AG10803 (cell line): ENCODE measurements around the gene CCDC88A.
"Not testable (repeated sequence)": the region's sequence is repeated elsewhere in the genome, so short reads cannot be mapped to it uniquely, and the experiment has no call there.

Source experiments
- DNase-seq: peaks from one replicate; pipeline ENCODE4 v3.0.0; 2010; ENCODE audit warnings: low read depth
- H3K4me3 ChIP-seq: 2 replicates; pipeline ENCODE4 v1.5.1; 2011; ENCODE audit warnings: mild to moderate bottlenecking, low read length, control low read depth
- CTCF ChIP-seq: conservative IDR thresholded peaks from 2 replicates; pipeline ENCODE4 v1.5.1; 2011; ENCODE audit warnings: mild to moderate bottlenecking, low read length, control low read depth, inconsistent platforms

Gene CCDC88A

GRCh38 chr2:55399815-55400214, 19.8 kb downstream of the CCDC88A start:
- no peak for TF ChIP-seq CTCF
- no peak for DNase-seq
- H3K4me3 ChIP-seq = no peak overlapping the region

GRCh38 chr2:55395724-55396605, 23.7 kb downstream of the CCDC88A start:
- no peak overlapping the region for H3K4me3 ChIP-seq
- DNase-seq = no peak
- TF ChIP-seq CTCF = no peak

- no peak overlapping the region for H3K4me3 ChIP-seq
- no peak for DNase-seq
- no peak for TF ChIP-seq CTCF
Measured at GRCh38 chr2:55391615-55392242, 27.9 kb downstream of the CCDC88A start.

GRCh38 chr2:55391155-55391554, 28.5 kb downstream of the CCDC88A start:
- no peak for TF ChIP-seq CTCF
- no peak for DNase-seq
- no peak overlapping the region for H3K4me3 ChIP-seq

GRCh38 chr2:55385516-55385915, 34.1 kb downstream of the CCDC88A start:
- DNase-seq, H3K4me3 ChIP-seq: not testable (repeated sequence)

GRCh38 chr2:55384786-55385185, 34.9 kb downstream of the CCDC88A start:
- no peak overlapping the region for H3K4me3 ChIP-seq
- no peak for TF ChIP-seq CTCF
- DNase-seq = no peak

GRCh38 chr2:55371376-55371775, 48.3 kb downstream of the CCDC88A start:
- H3K4me3 ChIP-seq = no peak overlapping the region
- DNase-seq = no peak
- TF ChIP-seq CTCF = no peak
